ENCODE data around the gene PSMA3.
A peak's percentile ranks its signal among the peaks of the same experiment; 100 is the strongest.

Gene PSMA3

GRCh38 chr14:58272588-58273372 lies 28.1 kb downstream of the PSMA3 start:
- no peak for DNase-seq

DNA sequence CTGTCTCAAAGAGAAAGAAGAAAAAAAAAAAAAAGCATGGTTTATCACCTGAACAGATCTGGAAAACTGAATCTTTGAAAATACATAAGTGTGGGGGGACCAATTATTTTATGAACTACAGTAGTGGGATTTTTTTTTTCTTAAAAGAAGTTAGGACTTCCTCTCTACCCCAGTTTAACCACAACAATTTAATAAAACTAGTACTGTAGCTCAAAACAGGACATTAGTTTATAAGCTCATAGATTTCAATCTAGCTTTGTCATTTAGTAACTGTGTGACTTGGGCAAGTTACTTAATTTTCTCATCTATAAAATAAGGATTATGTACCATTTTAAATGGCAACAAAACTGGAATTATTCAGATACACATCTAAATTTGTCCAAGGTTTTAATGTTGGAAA lies 30.2 kb downstream of the PSMA3 start:
- no peak for DNase-seq

- no peak for DNase-seq
Observed at GRCh38 chr14:58275527-58276190, 31.0 kb downstream of the PSMA3 start.

GRCh38 chr14:58276208-58276607 lies 31.6 kb downstream of the PSMA3 start:
- no peak for DNase-seq

- DNase-seq, result no peak
Observed at GRCh38 chr14:58278177-58278576, 33.5 kb downstream of the PSMA3 start.

- no peak for DNase-seq
Observed at GRCh38 chr14:58280954-58281787, 36.5 kb downstream of the PSMA3 start.

GRCh38 chr14:58281969-58282368 lies 37.3 kb downstream of the PSMA3 start:
- DNase-seq, result no peak

DNA sequence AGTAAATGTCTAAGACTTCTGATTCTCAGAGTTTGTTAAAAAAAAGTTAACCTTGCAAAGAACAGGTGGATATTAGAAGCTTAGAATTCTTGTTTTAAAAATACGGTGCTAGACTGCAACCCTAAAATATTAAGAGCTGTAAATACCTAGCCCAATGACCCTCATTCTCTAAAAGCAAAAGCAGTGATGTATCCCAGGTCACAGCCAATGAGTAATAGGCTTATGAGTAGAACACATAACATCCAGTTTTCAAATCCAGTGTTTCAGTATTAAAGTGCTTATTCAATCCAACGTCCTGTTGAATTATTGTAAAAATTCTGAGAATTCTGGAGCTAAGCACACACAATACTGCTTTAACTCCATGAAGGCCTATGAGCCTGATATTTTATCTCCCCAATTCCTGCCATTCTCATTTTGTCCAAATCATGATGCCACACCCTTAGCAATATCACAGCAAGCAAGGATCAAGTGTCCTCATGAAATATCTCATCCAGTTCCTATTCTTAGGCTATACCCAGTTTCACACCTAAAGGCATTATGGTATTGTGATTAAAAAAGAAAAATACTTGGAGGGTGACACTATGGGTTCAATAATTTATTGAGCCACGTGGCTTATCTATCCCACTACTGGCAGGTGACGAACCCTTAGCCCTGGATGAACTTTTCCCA lies 38.4 kb downstream of the PSMA3 start:
- DNase-seq, result no peak

GRCh38 chr14:58283730-58284129 lies 39.1 kb downstream of the PSMA3 start:
- DNase-seq, result no peak

- no peak for DNase-seq
Observed at GRCh38 chr14:58285132-58285531, 40.5 kb downstream of the PSMA3 start.

DNA sequence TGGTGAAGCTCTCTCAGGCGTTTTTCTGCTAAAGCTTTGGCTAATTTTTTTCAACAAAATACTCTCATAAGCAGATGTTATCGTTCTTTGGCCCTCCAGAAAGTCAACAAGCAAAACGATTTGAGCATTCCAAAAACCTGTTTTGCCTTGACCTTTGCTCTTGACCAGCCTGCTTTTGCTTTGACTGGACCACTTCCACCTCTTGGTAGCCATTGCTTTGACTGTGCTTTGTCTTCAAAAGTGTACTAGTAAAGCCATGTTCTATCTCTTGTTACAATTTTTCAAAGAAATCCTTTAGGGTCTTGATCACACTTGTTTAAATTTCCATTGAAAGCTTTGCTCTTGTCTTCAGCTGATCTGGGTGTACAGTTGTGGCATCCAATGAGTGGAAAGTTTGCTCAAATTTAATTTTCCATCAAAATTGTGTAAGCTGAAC lies 43.0 kb downstream of the PSMA3 start:
- DNase-seq, result no peak

DNA sequence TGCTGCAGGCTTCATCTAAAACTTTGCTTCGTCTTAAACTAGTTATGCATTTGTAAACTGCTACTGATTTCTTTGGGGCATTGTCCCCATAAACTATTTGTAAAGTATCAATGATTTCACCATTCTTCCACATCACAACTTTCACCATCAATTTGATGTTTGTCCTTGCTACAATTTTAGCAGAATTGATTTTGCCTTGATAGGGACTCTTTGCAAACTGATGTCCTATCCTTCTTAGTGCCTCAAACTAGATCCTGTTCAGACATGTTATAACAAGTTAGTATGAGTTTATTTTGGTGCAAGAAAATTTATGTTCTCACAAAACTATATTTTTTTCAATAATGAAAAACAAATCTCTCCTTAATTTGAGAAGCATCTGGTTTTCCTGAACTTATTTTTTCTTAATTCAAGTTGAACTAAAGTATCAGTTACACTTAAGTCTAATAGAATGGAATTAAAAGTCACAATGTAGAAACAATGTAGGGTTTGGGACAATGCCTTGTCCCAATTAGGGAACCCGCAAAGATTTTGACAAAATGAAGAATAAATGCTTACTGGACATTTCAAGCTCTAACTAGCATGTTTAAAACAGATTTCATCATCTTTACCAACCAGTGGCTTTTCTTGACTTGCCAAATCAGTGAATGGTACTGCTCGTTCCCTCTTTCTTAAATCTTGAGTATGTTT lies 43.6 kb downstream of the PSMA3 start:
- DNase-seq, result no peak

DNA sequence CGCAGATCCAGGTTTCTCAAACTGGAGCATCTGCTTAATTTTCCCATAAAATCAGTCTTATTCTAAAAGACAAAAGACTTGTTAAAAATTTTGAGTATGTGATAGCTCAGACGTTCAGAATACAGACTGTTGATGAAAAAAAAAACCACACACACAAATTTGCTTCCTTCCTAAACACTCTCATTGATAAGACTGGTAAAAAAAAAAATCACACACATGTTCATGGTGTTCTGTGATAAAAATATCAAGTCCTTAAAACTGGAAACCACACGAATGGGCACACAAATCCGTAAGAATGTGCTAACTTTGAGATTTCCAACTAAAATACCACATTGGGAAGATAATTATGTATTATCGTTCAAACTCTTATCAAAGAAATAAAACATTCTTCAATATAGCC lies 47.0 kb downstream of the PSMA3 start:
- DNase-seq, result no peak

DNA sequence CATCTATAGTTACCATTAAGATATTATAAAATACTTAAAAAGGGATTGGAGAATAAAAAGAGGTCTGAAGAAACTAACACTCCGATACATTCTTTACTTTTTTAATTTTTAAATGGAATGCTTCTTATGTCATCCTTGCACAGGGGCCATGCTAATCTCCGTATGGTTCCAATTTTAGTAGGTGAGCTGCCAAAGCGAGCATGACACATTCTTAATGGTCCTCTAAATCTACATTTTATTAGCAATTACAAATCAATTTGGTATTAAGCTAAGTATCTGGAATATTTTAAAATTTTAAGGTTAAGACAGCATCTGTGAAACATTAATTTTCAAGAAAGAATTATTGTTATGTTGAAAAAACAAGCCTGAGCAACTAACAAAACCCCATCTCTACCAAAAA lies 47.5 kb downstream of the PSMA3 start:
- DNase-seq, result no peak

GRCh38 chr14:58294201-58294600 lies 49.6 kb downstream of the PSMA3 start:
- no peak for DNase-seq

DNA sequence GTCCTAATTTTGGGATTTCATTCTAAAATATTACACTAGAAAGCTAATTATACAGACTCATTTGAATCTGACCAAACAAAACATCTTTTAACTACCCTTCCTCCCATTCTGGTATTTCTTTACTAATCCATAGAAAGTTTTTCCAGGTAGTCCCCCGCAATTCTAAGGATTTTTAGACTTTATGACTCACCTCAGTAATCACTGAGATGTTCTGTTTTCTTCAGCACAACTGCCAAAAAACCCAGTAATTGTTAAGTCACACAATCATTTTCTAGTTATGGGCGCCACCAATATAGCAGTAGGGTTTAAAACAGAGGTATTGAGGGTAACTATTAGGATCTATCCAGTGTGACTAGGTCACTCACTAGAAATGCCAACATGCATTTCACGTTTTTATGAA lies 52.1 kb downstream of the PSMA3 start:
- DNase-seq, result no peak

DNA sequence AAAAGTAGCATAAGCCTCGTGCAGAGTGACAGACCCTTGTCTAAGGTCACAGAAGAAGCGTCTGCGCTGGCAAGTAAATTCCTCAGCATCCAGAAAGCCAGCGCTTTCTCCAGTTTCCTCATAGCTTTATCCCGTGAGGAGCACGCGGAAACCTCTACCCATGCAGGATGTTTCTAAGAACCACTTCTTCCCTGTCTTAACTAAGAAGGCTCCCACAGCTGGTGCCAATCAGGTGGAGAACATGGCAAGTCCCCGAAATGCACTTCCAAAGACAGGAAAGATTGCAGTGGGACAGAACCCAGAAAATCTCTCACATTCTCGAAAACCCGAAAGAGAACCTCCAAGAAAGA lies 52.7 kb downstream of the PSMA3 start:
- no peak for DNase-seq

DNA sequence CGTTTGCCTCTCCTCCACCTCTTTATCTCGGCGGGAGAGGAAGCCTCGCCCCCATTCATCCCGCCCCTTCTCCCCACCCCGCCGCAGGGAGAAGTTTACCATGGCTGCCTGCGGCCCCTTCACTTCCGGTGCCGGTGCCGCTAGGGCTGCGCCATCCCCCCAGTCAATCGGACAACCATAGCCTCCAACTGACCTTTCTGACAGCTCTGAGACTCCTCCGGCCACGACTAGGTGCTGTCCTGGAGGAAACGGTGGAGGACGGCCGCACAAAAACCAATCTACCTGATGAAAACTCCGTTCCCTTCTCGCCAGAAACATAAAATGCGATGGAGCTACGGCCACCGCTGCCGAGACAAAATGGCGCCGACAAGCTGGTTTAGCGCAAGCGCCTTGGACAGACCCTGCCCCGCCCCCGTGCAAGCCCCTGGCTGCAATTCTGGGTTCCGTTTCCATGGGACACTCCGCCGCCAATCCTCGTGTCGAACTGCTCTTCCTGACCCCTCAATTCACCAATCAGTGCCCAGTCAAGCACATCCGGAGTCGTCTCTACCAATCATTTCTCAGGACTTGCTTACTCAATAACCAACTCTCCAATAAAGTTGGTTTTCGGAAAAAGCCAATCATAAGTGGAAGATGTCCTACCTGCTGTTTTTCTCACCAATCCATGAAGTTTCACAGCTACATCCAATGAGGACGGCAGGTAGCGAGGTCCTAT lies 53.3 kb downstream of the PSMA3 start:
- peak; percentile 100 for DNase-seq

GRCh38 chr14:58298477-58299400 lies 54.1 kb downstream of the PSMA3 start, which contains the start of gene ARID4A:
TSS of gene ARID4A (plus strand) at chr14:58298555. CDS start at chr14:58299855, 1,300 bp downstream.
- no peak for DNase-seq
